Activated naive CD4-positive, alpha-beta T cell treated with anti-CD3 and anti-CD28 coated beads for 36 hours (primary cell): Measurements from ENCODE around the gene ZNF277. TPM values are rescaled to one million over a fixed set of nuclear protein-coding genes. Genes with fewer than 3 reads are reported as not detected.
A peak's percentile ranks its signal among the peaks of the same experiment; 100 is the strongest.
"Not testable (repeated sequence)": the region's sequence is repeated elsewhere in the genome, so short reads cannot be mapped to it uniquely, and the experiment has no call there.

Experiments
- CTCF ChIA-PET: fragments of 350-600 bp; sonication (Branson Sonifier 250); formaldehyde crosslinking; loops from one replicate; lab custom pipeline; 2021; ENCODE audit warnings: antibody characterized with exemption; lab: Charles Lee
- DNase-seq: peaks from one replicate; pipeline ENCODE4 v3.0.0-alpha.2; 2020
- H3K27ac Mint-ChIP-seq: one replicate; pipeline ENCODE4 v1.8.0; 2021; ENCODE audit warnings: mild to moderate bottlenecking, mixed read lengths
- H3K27me3 Mint-ChIP-seq: one replicate; pipeline ENCODE4 v1.8.0; 2021; ENCODE audit warnings: low read depth, mixed read lengths
- H3K36me3 Mint-ChIP-seq: one replicate; pipeline ENCODE4 v1.8.0; 2021; ENCODE audit warnings: low read depth, mixed read lengths
- H3K4me1 Mint-ChIP-seq: one replicate; pipeline ENCODE4 v1.8.0; 2021; ENCODE audit warnings: low read depth, mixed read lengths
- H3K4me3 Mint-ChIP-seq: one replicate; pipeline ENCODE4 v1.8.0; 2021; ENCODE audit warnings: mild to moderate bottlenecking, moderate library complexity, mixed read lengths
- H3K9me3 Mint-ChIP-seq: one replicate; pipeline ENCODE4 v1.8.0; 2021; ENCODE audit warnings: mixed read lengths
- intact Hi-C: fragments of 100-400 bp; cut with micrococcal nuclease; formaldehyde crosslinking; loops from one replicate; pipeline ENCODE4 v1.15.1; 2023
- total RNA-seq, 2 experiments: library from RNA; stranded (reverse); gene quantifications; one replicate each; pipeline ENCODE4 v1.2.3, GENCODE V29; 2021

The ZNF277 gene
- total RNA-seq, 2 experiments from 2014 or later, result 27.0 to 28.2 TPM

GRCh38 chr7:112381311-112382091 is 175.0 kb downstream of the ZNF277 start:
- peaks cover 7% of the 10 kb centered on the region for H3K27me3 Mint-ChIP-seq
- peaks cover 3% of the 10 kb centered on the region for H3K4me1 Mint-ChIP-seq
- DNase-seq, result no peak
- CTCF ChIA-PET, result interaction anchor here (0.6 kb wide), 1 partner anchor 146 kb away, joined by 3 read pairs; no protein-coding TSS in a partner anchor
- no peak overlapping the region for H3K27ac Mint-ChIP-seq
- no peak overlapping the region for H3K4me3 Mint-ChIP-seq
- H3K36me3 Mint-ChIP-seq, result no peaks in the 10 kb centered on the region
- no peaks in the 10 kb centered on the region for H3K9me3 Mint-ChIP-seq
- intact Hi-C loops, result no loop called here

GRCh38 chr7:112383671-112384417 is 177.3 kb downstream of the ZNF277 start:
- Mint-ChIP-seq H3K4me3 (no peak overlapping the region), H3K9me3 (no peaks in the 10 kb centered on the region), H3K27me3 (peaks cover 7% of the 10 kb centered on the region), H3K27ac (no peak overlapping the region), H3K4me1 (peaks cover 3% of the 10 kb centered on the region), H3K36me3 (no peaks in the 10 kb centered on the region)
- intact Hi-C loops, result no loop called here
- CTCF ChIA-PET, result no interaction called here
- DNase-seq, result no peak

DNA sequence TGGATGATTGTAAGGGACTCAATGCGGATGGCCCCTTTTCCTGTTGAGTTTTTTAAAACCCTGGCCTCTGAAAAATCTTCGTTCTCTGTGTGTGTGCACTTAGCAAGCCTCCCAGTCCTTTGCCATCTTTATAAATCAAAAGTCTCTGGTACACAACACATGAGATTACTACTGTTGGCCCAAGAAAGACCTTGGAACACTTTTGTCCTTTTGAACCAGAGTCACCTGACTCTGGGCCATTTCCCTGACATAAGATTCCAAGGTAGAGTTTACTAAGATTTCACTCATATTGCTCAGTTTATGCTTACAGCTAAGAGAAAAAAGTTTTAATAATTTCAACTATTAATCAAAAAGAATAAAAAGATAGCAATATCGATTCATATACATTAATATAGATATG is 179.0 kb downstream of the ZNF277 start:
- intact Hi-C loops, result no loop called here
- Mint-ChIP-seq H3K27ac (no peak overlapping the region), H3K4me1 (peaks cover 3% of the 10 kb centered on the region), H3K27me3 (peaks cover 7% of the 10 kb centered on the region), H3K9me3 (no peaks in the 10 kb centered on the region), H3K4me3 (no peak overlapping the region), H3K36me3 (no peaks in the 10 kb centered on the region)
- CTCF ChIA-PET, result no interaction called here
- DNase-seq, result no peak

GRCh38 chr7:112386619-112387018 is 180.1 kb downstream of the ZNF277 start:
- no peak overlapping the region for H3K27ac Mint-ChIP-seq
- CTCF ChIA-PET, result no interaction called here
- H3K36me3 Mint-ChIP-seq, result no peaks in the 10 kb centered on the region
- H3K4me3 Mint-ChIP-seq, result no peak overlapping the region
- no peaks in the 10 kb centered on the region for H3K9me3 Mint-ChIP-seq
- intact Hi-C loops, result no loop called here
- peaks cover 3% of the 10 kb centered on the region for H3K4me1 Mint-ChIP-seq
- peaks cover 3% of the 10 kb centered on the region for H3K27me3 Mint-ChIP-seq
- no peak for DNase-seq

DNA sequence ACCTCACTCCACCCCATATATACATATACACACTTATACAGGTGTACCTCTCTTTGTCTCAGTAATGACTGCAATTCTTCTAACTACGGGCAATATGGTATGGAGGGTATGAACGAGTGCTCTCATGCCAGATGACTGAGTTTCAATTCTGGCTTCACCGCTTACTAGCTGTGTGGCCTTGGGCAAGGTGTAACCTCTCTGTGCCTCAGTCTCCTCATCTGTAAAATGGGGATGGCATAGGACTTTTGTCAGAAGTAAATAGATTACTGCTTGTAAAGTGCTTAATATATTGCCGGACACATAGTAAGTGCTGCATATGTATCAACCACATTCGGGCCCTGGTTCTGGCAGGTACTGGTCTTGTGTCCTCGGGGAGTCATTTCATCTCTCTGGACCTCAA is 183.7 kb downstream of the ZNF277 start:
- no peak overlapping the region for H3K27ac Mint-ChIP-seq
- peaks cover 11% of the 10 kb centered on the region for H3K4me1 Mint-ChIP-seq
- CTCF ChIA-PET, result no interaction called here
- no peaks in the 10 kb centered on the region for H3K36me3 Mint-ChIP-seq
- H3K9me3 Mint-ChIP-seq, result no peaks in the 10 kb centered on the region
- intact Hi-C loops, result no loop called here
- H3K4me3 Mint-ChIP-seq, result no peak overlapping the region
- DNase-seq, result no peak
- H3K27me3 Mint-ChIP-seq, result no peaks in the 10 kb centered on the region

GRCh38 chr7:112391079-112391821 is 184.8 kb downstream of the ZNF277 start:
- DNase-seq, result peak; percentile 53
- H3K27ac Mint-ChIP-seq, H3K9me3 Mint-ChIP-seq, intact Hi-C loops, H3K27me3 Mint-ChIP-seq, H3K36me3 Mint-ChIP-seq: not testable (repeated sequence)
- CTCF ChIA-PET, result interaction anchor here (0.6 kb wide), 1 partner anchor 664 kb away, joined by 3 read pairs; no protein-coding TSS in a partner anchor
- H3K4me1 Mint-ChIP-seq, result peaks cover 11% of the 10 kb centered on the region
- H3K4me3 Mint-ChIP-seq, result peak overlapping the region; percentile 69

DNA sequence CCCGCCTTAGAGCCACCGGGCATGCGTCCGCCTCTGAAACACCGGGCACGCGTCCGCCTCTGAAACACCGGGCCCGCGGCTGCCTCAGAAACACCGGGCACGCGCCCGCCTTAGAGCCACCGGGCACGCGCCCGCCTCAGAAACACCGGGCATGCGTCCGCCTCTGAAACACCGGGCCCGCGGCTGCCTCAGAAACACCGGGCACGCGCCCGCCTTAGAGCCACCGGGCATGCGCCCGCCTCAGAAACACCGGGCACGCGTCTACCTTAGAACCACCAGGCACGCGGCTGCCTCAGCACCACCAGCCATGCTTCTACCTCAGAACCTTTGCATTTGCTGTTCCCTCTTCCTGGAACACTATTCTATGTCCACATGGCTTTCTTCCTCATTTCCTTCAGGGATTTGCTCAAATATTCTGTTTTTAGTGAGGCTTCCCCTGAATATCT is 185.4 kb downstream of the ZNF277 start:
- H3K27me3 Mint-ChIP-seq, H3K9me3 Mint-ChIP-seq, H3K36me3 Mint-ChIP-seq, CTCF ChIA-PET: not testable (repeated sequence)
- Mint-ChIP-seq H3K27ac (peak overlapping the region; percentile 80), H3K4me3 (peak overlapping the region; percentile 76), H3K4me1 (peaks cover 11% of the 10 kb centered on the region)
- DNase-seq, result peak; percentile 73
- intact Hi-C loops, result loop anchor here (1.0 to 2.0 kb wide), 3 partner anchors 58 to 727 kb away; partner anchors contain the start of genes DOCK4, IFRD1, SMIM30 and ZNF277

Other genes starting within 250 kb of the ZNF277 start
- gene DOCK4, start 296 bp upstream of the ZNF277 start, total RNA-seq, result under 1 TPM; 0.43 to 0.62 TPM
- 10 to 100 TPM; 47.3 to 50.5 TPM for gene IFRD1, start 243.8 kb downstream of the ZNF277 start, total RNA-seq